GM13976 (cell line): ENCODE data around the gene CPN1.

ENCODE experiments used
- DNase-seq: peaks from one replicate; pipeline ENCODE4 v3.0.0; 2012; ENCODE audit warnings: low spot score
- in situ Hi-C: fragments of 300-500 bp; cut with MboI; formaldehyde crosslinking; loops from one replicate; pipeline ENCODE4 v1.12.0; 2022; ENCODE audit warnings: low sequenced_read_pairs, mixed read lengths, inconsistent platforms; ENCODE audit not compliant: unreplicated experiment
- TF ChIP-seq, protein P1 (sequence below): IDR thresholded peaks from 2 replicates; pipeline ENCODE4 v1.5.1; 2012; ENCODE audit warnings: borderline replicate concordance, mild to moderate bottlenecking; ENCODE audit not compliant: insufficient read depth; ENCODE audit errors: extremely low read depth, missing control alignments, control extremely low read depth

The CPN1 gene

DNA sequence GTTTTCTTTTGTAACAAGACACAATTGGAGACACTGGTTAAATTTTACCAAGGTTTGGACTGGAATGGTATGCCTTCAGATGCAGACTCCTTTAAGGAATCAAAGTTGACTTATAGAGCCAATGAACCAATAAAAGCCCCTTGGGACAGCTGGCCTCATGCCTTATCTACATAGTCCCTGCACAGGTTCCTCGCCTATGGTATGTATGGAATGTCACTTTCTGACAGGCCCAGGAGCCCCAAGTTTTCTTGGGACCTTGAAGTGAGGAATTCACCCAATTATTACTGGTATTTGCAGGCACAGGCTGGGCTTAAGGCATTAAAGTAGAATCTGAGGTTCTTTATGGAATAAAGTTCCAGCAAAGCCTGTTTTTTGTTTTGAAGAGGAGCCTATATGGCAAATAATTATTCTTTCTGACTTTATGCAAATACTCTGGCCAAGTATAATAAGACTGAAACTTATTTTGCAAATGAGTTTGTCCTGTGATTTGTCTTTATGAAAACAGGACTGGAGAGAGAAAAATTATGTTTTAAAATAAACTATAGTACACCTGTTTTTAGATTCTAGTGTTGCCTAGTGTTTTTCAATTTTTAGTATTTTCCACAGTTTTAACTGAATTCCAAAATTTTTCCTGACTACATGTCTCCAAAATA is 47.8 kb downstream of the CPN1 start:
- no peak for DNase-seq
- in situ Hi-C loops, result no loop called here
- TF ChIP-seq, protein P1, sequence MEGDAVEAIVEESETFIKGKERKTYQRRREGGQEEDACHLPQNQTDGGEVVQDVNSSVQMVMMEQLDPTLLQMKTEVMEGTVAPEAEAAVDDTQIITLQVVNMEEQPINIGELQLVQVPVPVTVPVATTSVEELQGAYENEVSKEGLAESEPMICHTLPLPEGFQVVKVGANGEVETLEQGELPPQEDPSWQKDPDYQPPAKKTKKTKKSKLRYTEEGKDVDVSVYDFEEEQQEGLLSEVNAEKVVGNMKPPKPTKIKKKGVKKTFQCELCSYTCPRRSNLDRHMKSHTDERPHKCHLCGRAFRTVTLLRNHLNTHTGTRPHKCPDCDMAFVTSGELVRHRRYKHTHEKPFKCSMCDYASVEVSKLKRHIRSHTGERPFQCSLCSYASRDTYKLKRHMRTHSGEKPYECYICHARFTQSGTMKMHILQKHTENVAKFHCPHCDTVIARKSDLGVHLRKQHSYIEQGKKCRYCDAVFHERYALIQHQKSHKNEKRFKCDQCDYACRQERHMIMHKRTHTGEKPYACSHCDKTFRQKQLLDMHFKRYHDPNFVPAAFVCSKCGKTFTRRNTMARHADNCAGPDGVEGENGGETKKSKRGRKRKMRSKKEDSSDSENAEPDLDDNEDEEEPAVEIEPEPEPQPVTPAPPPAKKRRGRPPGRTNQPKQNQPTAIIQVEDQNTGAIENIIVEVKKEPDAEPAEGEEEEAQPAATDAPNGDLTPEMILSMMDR, result no peak

DNA sequence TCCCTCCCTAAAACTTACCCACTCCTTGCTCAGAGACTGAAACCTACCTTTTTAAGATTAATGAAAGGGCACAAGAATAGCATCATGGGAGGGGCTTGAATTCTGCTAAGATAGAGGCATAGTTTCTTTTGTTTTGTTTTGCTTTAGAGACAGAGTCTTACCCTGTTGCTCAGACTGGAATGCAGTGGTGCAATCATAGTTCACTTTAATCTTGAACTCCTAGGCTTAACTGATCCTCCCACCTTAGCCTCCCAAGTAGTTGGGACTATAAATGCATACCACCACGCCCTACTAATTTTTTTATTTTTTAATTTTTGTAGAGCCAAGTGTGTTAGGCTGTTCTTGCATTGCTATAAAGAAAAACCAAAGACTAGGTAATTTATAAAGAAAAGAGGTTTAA is 54.3 kb downstream of the CPN1 start:
- TF ChIP-seq, protein P1, result no peak

DNA sequence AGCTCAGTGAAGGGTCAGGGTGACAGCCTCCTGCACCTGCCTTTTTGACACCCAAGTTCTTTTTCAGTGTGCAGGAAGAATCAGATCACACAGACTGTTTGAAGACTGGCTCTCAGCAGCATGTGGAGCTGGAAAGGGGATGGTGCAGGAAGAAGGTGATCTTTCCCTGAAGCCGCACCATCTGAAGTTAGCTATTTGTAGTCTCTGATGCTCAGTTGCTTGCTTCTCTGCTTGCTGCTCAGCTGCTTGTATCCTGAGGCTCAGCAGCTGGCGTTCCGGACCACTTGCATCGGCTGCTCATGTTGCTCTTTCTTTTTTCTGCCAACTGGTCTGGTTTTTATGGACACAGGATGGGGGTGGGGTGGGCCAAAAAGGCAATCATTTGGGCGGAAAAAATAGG is 56.1 kb downstream of the CPN1 start:
- in situ Hi-C loops, result no loop called here
- no peak for DNase-seq
- TF ChIP-seq, protein P1, result no peak

More for the DNA sequence above, 54.3 kb downstream of the CPN1 start:
- in situ Hi-C loops, result no loop called here
- DNase-seq, result no peak

DNA sequence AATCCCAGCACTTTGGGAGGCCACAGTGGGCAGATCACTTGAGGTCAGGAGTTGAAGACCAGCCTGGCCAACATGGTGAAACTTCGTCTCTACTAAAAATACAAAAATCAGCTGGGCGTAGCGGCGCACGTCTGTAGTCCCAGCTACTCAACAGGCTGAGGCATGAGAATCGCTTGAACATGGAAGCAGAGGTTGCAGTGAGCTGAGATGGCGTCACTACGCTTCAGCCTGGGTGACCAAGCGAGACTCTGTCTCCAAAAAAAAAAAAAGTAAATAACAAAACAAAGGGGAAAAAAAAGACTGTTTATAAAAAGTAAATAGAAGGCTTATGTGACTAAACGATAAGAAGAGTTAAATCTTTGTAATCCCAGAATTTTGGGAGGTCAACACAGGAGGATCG is 56.9 kb downstream of the CPN1 start:
- DNase-seq, result no peak
- TF ChIP-seq, protein P1, result no peak
- in situ Hi-C loops, result no loop called here

DNA sequence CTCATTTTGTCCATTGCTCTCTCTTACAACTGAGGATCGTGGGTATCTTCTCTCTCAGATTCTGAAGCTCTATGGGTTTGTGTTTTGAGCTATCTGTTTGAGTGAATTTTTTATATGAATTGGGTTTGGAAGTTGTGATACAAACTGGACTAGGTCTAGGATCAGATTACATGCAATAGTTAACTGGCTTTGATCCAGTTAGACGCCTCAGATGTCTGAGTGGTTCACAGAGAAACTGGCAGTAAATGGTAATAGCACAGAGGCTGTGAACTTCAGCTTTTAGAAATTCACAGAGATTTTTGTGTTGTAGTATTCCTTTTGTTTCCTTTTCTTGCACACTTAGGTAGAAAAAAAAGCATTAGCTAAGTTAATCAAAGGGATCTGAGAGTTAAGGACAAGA is 59.3 kb downstream of the CPN1 start:
- TF ChIP-seq, protein P1, result no peak
- no peak for DNase-seq
- in situ Hi-C loops, result no loop called here

DNA sequence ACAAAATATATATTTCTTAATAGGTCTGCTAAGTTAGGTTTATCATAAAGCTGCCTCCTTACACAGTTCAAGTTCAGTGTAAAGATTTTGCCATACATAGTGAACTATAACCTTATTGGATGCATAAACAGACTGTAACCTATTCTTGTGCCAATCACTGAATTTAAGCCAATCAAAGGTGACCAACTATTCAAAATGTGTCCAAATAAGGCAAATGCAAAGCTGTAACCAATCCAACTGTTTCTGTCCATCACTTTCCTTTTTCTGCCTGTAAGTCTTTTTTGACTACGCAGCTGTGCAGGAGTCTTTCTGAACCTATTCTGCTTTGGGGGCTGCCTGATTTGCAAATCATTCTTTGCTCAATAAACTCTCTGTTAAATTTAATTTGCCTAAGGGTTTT is 60.3 kb downstream of the CPN1 start:
- no peak for DNase-seq
- in situ Hi-C loops, result no loop called here
- TF ChIP-seq, protein P1, result no peak
